Activated T-helper 1 cell treated with anti-CD3 and anti-CD28 coated beads, Interleukin-12 subunit alpha, Interleukin-12 subunit beta, Interleukin-2, Interleukin-4 antibody, amounts not matched to agents 30 ng/mL and 10 ng/mL and 1 ng/mL, durations not matched to agents 14 hours and 24 hours and 36 hours (primary cell): ENCODE measurements around the gene RTBDN. TPM values are rescaled to one million over a fixed set of nuclear protein-coding genes. Genes with fewer than 3 reads are reported as not detected.
A peak's percentile ranks its signal among the peaks of the same experiment; 100 is the strongest.

Experiments
- DNase-seq: peaks from one replicate; pipeline ENCODE4 v3.0.0; 2021; ENCODE audit warnings: low spot score
- H3K27ac Mint-ChIP-seq: one replicate; pipeline ENCODE4 v1.8.0; 2021; ENCODE audit warnings: mild to moderate bottlenecking, mixed read lengths
- H3K27me3 Mint-ChIP-seq: one replicate; pipeline ENCODE4 v1.8.0; 2022; ENCODE audit warnings: mild to moderate bottlenecking, moderate library complexity, mixed read lengths; ENCODE audit not compliant: insufficient read depth
- H3K36me3 Mint-ChIP-seq: one replicate; pipeline ENCODE4 v1.8.0; 2021; ENCODE audit warnings: low read depth, mixed read lengths
- H3K4me1 Mint-ChIP-seq: one replicate; pipeline ENCODE4 v1.8.0; 2021; ENCODE audit warnings: low read depth, mixed read lengths
- H3K4me3 Mint-ChIP-seq: one replicate; pipeline ENCODE4 v1.8.0; 2021; ENCODE audit warnings: mild to moderate bottlenecking, moderate library complexity, mixed read lengths
- H3K9me3 Mint-ChIP-seq: one replicate; pipeline ENCODE4 v1.8.0; 2021; ENCODE audit warnings: mixed read lengths
- intact Hi-C: fragments of 100-400 bp; cut with micrococcal nuclease; formaldehyde crosslinking; loops from one replicate; pipeline ENCODE4 v1.15.1; 2024
- total RNA-seq: library from RNA; stranded (reverse); gene quantifications from 2 replicates; pipeline ENCODE4 v1.2.3, GENCODE V29; 2022

RTBDN gene
- total RNA-seq, 1 donor from 2014 or later, result not detected

GRCh38 chr19:12842511-12842910 is 8.1 kb upstream of the RTBDN start:
- H3K4me1 Mint-ChIP-seq, result peaks cover 28% of the 10 kb centered on the region
- H3K9me3 Mint-ChIP-seq, result no peaks in the 10 kb centered on the region
- no peak overlapping the region for H3K27ac Mint-ChIP-seq
- intact Hi-C loops, result no loop called here
- peaks cover 5% of the 10 kb centered on the region for H3K36me3 Mint-ChIP-seq
- H3K4me3 Mint-ChIP-seq, result no peak overlapping the region
- no peak for DNase-seq
- peaks cover 40% of the 10 kb centered on the region for H3K27me3 Mint-ChIP-seq

DNA sequence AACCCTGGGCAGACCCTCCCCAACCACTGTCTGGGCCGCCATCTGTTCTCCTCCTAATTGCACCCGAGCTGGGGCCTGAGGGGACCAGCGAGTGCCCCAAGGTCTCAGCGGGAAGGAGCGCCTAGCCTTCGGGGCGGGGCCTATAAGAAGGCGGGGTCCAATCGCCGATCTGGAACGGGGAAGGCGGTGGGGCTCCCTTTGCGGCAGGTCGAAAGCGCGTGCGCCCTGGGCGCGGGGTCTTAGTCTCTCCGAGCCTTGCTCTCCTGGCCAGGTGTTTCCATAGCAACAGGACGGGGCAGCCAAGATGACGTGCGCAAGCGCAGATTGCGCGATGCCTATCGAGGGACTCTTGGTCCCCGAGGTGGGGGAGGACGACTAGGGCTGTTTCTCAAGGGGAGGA is 6.7 kb upstream of the RTBDN start:
- peaks cover 49% of the 10 kb centered on the region for H3K27me3 Mint-ChIP-seq
- peaks cover 24% of the 10 kb centered on the region for H3K4me1 Mint-ChIP-seq
- no peak for DNase-seq
- H3K27ac Mint-ChIP-seq, result no peak overlapping the region
- H3K9me3 Mint-ChIP-seq, result no peaks in the 10 kb centered on the region
- H3K4me3 Mint-ChIP-seq, result peak overlapping the region; percentile 20
- intact Hi-C loops, result loop anchor here (2.0 kb wide), 2 partner anchors 26 to 40 kb away; partner anchors contain the start of gene DNASE2
- peaks cover 5% of the 10 kb centered on the region for H3K36me3 Mint-ChIP-seq

DNA sequence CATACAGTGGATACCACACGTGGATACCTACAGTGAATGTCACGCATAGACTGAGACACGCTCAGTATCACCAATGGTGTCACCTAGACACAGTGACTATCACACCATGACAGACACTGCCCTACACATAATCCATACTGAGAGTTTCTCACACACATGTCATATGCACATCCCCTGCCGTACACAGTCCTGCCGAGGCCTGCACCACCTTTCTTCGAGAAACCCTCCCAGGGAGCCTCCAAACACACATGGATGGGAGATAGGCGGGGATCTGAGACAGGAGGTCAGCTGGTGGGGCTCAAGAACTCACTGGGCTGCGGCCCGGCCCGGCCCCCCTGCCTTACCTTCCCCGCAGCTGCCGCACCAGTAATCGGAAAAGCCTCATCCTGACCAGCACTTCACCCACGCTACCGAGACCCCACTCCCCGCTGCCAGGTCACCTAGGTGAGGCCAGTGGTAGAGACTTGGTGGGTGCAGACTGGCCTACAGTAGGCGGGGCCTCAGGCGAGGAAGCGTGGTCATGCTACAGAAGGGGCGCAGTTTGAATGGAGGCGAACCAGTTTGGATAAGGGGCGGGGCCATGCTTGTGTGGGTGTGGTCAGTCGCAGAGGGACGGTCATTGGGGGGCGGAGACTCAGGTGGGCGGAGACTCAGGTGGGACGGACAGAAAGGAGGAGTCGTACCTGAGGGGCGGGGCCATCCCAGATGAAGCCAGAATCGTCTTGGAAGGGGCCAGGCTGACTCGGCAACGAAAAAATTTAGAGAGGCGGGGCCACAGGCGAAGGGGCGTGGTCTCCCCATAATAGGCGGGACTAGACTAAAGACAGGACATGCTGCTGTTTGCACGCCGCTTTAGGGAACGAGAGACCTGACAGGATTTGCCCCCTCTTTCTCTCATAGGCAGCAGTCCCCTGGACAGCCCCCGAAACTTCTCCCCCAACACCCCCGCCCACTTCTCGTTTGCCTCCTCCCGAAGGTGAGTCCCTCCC is 6.0 kb upstream of the RTBDN start:
- H3K4me1 Mint-ChIP-seq, result peaks cover 24% of the 10 kb centered on the region
- H3K27ac Mint-ChIP-seq, result peak overlapping the region; percentile 32
- H3K36me3 Mint-ChIP-seq, result peaks cover 5% of the 10 kb centered on the region
- no peaks in the 10 kb centered on the region for H3K9me3 Mint-ChIP-seq
- intact Hi-C loops, result loop anchor here (2.0 kb wide), 2 partner anchors 26 to 40 kb away; partner anchors contain the start of gene DNASE2
- H3K27me3 Mint-ChIP-seq, result peaks cover 50% of the 10 kb centered on the region
- peak; percentile 38 for DNase-seq
- peak overlapping the region; percentile 66 for H3K4me3 Mint-ChIP-seq

- no peaks in the 10 kb centered on the region for H3K9me3 Mint-ChIP-seq
- intact Hi-C loops, result loop anchor here (5.0 kb wide), 2 partner anchors 173 to 258 kb away; no protein-coding TSS in a partner anchor
- H3K27me3 Mint-ChIP-seq, result peaks cover 58% of the 10 kb centered on the region
- DNase-seq, result no peak
- H3K27ac Mint-ChIP-seq, result no peak overlapping the region
- H3K36me3 Mint-ChIP-seq, result peaks cover 5% of the 10 kb centered on the region
- peak overlapping the region; percentile 68 for H3K4me3 Mint-ChIP-seq
- peaks cover 30% of the 10 kb centered on the region for H3K4me1 Mint-ChIP-seq
These were observed 4.7 kb upstream of the RTBDN start for GRCh38 chr19:12838886-12839756.

GRCh38 chr19:12838182-12838885 is 4.0 kb upstream of the RTBDN start, which contains the start of gene MAST1:
Gene MAST1 (plus strand): TSS chr19:12838515. CDS start chr19:12838573, 58 bp downstream.
- H3K27ac Mint-ChIP-seq, result no peak within 1 kb of the TSS

GRCh38 chr19:12837225-12837624 is 2.8 kb upstream of the RTBDN start:
- H3K36me3 Mint-ChIP-seq, result peaks cover 5% of the 10 kb centered on the region
- peaks cover 35% of the 10 kb centered on the region for H3K4me1 Mint-ChIP-seq
- no peaks in the 10 kb centered on the region for H3K9me3 Mint-ChIP-seq
- peaks cover 67% of the 10 kb centered on the region for H3K27me3 Mint-ChIP-seq
- no peak for DNase-seq
- no peak overlapping the region for H3K27ac Mint-ChIP-seq
- intact Hi-C loops, result loop anchor here (5.0 kb wide), 2 partner anchors 175 to 260 kb away; no protein-coding TSS in a partner anchor
- H3K4me3 Mint-ChIP-seq, result no peak overlapping the region

More at GRCh38 chr19:12838182-12838885, 4.0 kb upstream of the RTBDN start, which contains the start of gene MAST1:
- DNase-seq, result peak; percentile 47
- H3K27me3 Mint-ChIP-seq, result peaks cover 59% of the 10 kb centered on the region
- peak within 1 kb of the TSS; percentile 68 for H3K4me3 Mint-ChIP-seq
- H3K9me3 Mint-ChIP-seq, result no peaks in the 10 kb centered on the region
- H3K36me3 Mint-ChIP-seq, result peaks cover 5% of the 10 kb centered on the region
- intact Hi-C loops, result loop anchor here (5.0 kb wide), 2 partner anchors 174 to 259 kb away; no protein-coding TSS in a partner anchor
- H3K4me1 Mint-ChIP-seq, result peaks cover 30% of the 10 kb centered on the region

DNA sequence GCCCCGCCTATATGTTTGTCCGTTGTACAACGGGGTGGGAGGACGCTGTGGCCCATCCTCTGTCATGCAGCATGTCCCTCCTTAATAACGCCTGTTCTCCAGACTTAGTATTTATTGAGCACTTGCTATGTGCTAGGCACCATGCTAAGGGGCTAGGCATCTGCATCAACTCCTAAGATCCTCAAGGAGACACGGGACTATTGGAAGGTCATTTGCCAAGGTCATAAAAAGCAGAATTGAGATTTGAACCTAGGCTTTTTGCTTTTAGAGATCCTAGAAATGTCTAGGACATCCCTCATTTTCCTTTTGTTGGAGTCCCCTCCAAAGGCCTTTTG is 2.1 kb upstream of the RTBDN start:
- Mint-ChIP-seq H3K36me3 (peaks cover 5% of the 10 kb centered on the region), H3K9me3 (no peaks in the 10 kb centered on the region)
- intact Hi-C loops, result loop anchor here (5.0 kb wide), 2 partner anchors 176 to 261 kb away; no protein-coding TSS in a partner anchor

GRCh38 chr19:12834976-12835757 is 788 bp upstream of the RTBDN start:
- intact Hi-C loops, result loop anchor here (5.0 kb wide), 2 partner anchors 177 to 262 kb away; no protein-coding TSS in a partner anchor

More for the DNA sequence above, 2.1 kb upstream of the RTBDN start:
- H3K27ac Mint-ChIP-seq, result no peak overlapping the region
- H3K4me3 Mint-ChIP-seq, result peak overlapping the region; percentile 43
- DNase-seq, result no peak
- peaks cover 68% of the 10 kb centered on the region for H3K27me3 Mint-ChIP-seq
- H3K4me1 Mint-ChIP-seq, result peaks cover 32% of the 10 kb centered on the region

GRCh38 chr19:12833738-12834565 is 427 bp downstream of the RTBDN start:
- Mint-ChIP-seq H3K27ac (no peak overlapping the region), H3K36me3 (no peaks in the 10 kb centered on the region), H3K27me3 (peaks cover 63% of the 10 kb centered on the region), H3K9me3 (no peaks in the 10 kb centered on the region), H3K4me3 (no peak overlapping the region), H3K4me1 (peaks cover 12% of the 10 kb centered on the region)
- intact Hi-C loops, result no loop called here
- no peak for DNase-seq

More at GRCh38 chr19:12834976-12835757, 788 bp upstream of the RTBDN start:
- Mint-ChIP-seq H3K27me3 (peaks cover 64% of the 10 kb centered on the region), H3K4me1 (peaks cover 21% of the 10 kb centered on the region), H3K4me3 (no peak overlapping the region), H3K36me3 (peaks cover 5% of the 10 kb centered on the region), H3K27ac (no peak overlapping the region), H3K9me3 (no peaks in the 10 kb centered on the region)
- DNase-seq, result no peak

GRCh38 chr19:12833418-12833737 is 1.0 kb downstream of the RTBDN start:
- Mint-ChIP-seq H3K4me3 (peak overlapping the region; percentile 45), H3K27ac (peak overlapping the region; percentile 11), H3K4me1 (peaks cover 11% of the 10 kb centered on the region), H3K36me3 (no peaks in the 10 kb centered on the region), H3K9me3 (no peaks in the 10 kb centered on the region), H3K27me3 (peaks cover 63% of the 10 kb centered on the region)
- intact Hi-C loops, result no loop called here
- no peak for DNase-seq

DNA sequence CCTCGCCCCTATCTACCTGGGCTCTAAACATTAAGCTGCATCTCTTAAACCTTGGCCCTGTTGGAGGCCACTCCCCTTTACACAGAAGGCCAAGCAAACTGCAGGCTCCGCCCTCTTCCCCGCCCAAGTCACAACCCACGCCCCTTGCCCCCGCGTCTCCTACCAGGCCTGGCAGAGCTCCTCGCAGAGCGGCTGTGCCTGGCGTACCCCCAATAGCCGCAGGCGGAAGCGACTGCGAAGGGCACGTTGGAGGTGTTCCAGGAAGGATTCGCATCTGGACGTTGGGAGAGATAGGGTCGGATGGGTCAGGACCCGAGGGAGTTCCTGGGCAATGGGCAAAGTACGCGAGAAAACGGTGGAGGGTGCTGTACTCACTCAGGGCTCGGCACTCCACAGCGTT is 5.9 kb downstream of the RTBDN start:
- Mint-ChIP-seq H3K27me3 (peaks cover 44% of the 10 kb centered on the region), H3K4me3 (no peak overlapping the region), H3K36me3 (no peaks in the 10 kb centered on the region), H3K4me1 (peaks cover 16% of the 10 kb centered on the region), H3K9me3 (no peaks in the 10 kb centered on the region), H3K27ac (no peak overlapping the region)
- intact Hi-C loops, result no loop called here
- DNase-seq, result no peak
